Choroid plexus epithelial cell (primary cell): ENCODE measurements around the gene DYNLT2B.

Source experiments
- DNase-seq: peaks from one replicate; pipeline ENCODE4 v3.0.0-alpha.2; 2010; ENCODE audit warnings: low read depth
- H3K4me3 ChIP-seq: 2 replicates; pipeline ENCODE4 v1.5.1; 2011; ENCODE audit warnings: low read depth, mild to moderate bottlenecking, control low read depth, low read length, moderate library complexity
- CTCF ChIP-seq: conservative IDR thresholded peaks from 2 replicates; pipeline ENCODE4 v1.5.1; 2011; ENCODE audit warnings: low read depth, mild to moderate bottlenecking, control low read depth, inconsistent platforms, low read length, moderate library complexity

The DYNLT2B gene

DNA sequence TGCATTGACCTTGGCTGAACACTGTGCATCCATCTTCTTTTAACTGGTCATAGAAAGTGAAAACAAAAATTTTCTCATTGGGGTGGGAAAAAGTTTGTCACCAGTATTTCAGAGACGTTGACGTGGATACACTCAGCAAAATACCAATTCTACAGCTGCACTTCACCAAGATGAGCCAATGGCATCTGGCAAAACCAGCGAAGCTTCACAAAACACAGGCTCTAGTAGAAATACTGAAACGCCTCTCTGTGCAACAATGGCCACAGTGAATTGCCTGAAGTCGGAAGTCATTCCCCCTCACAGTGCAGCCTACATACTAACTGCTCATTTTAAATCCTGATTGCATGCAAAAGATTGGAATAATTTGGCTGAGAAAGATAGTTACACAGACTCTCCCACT lies 47.5 kb downstream of the DYNLT2B start:
- no peak overlapping the region for H3K4me3 ChIP-seq
- no peak for TF ChIP-seq CTCF
- no peak for DNase-seq

GRCh38 chr3:196268284-196269163 lies 49.5 kb downstream of the DYNLT2B start:
- H3K4me3 ChIP-seq, result no peak overlapping the region
- peak; percentile 88 for DNase-seq
- no peak for TF ChIP-seq CTCF

DNA sequence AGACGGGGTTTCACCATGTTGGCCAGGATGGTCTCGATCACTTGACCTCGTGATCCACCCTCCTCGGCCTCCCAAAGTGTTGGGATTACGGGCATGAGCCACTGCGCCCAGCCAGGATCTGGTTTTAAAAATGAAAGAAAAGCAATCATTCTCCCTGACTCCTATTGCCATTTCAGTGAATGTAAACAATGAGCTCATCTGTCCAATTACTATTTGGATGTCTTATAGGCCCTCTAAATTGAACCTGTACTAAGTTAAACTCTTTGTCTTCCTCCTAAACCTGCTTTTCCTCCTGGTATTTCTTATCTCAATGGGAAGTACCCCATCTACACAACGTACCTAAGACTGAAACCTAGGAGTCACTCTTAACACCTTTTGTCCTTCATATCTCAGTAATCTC lies 54.2 kb downstream of the DYNLT2B start:
- no peak for TF ChIP-seq CTCF
- no peak overlapping the region for H3K4me3 ChIP-seq
- DNase-seq, result no peak

DNA sequence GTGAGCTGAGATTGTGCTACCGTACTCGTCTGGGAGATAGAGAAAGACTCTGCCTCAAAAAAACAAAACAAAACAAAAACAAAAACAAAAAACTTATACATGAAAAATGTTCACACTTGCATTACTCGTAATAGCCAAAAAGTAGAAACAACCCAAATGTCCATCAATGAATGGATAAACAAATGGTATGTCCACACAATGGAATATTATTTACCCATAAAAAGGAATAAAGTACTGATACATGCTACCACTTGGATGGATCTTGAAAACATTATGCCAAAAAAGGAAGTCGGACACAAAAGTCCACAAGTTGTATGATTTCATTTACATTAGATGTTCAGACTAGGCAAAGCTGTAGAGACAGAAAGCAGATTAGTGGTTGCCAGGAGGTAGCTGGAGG lies 57.3 kb downstream of the DYNLT2B start:
- no peak for DNase-seq
- H3K4me3 ChIP-seq, result no peak overlapping the region
- TF ChIP-seq CTCF, result no peak

- DNase-seq, result no peak
- no peak for TF ChIP-seq CTCF
- no peak overlapping the region for H3K4me3 ChIP-seq
Observed at GRCh38 chr3:196255776-196256175, 62.3 kb downstream of the DYNLT2B start.

DNA sequence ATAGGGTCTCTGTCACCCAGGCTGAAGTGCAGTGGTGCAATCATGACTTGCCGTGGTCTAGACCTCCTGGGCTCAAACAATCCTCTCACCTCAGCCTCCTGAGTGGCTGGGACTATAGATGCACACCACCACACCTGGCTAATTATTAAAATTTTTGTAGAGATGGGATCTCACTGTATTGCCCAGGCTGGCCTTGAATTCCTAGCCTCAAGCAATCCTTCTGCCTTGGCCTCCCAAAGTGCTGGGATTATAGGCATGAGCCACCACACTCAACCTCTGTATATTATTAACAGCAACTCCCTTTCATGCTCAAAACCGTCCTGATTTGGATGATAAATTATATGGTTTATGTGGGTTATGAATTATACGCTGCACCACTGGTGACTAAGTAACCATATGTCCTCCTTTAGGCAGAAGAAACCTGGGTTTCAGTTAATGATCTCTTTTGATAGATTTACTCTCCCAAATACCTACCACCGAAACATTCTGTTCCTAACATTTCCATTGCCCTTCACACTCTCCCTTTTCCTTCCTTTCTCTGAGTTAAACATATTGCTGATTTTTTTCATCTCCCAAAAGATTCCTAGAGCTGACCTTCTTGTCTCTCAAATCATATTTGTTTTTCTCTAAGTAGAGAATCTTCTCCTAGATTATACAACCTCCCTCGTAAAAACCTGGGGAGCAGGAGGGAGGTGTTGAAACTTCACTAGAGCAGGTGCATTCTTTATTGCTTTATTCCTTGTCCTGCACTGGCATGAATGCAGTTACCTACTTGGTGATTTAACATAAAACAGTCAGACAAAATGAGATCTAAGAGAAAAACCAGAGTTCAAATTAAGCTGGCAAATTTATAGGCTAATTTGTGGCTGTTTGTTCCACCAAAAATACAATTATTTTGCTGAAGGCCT lies 63.4 kb downstream of the DYNLT2B start:
- no peak for TF ChIP-seq CTCF
- DNase-seq, result no peak

More for the DNA sequence above, 63.4 kb downstream of the DYNLT2B start:
- no peak overlapping the region for H3K4me3 ChIP-seq
